HG03097 (cell line): ENCODE data around the gene CAMK1D.
A peak's percentile ranks its signal among the peaks of the same experiment; 100 is the strongest.
"Not testable (repeated sequence)": the region's sequence is repeated elsewhere in the genome, so short reads cannot be mapped to it uniquely, and the experiment has no call there.

ENCODE experiments used
- ATAC-seq: cut with Tn5 transposase; IDR thresholded peaks from one replicate; pipeline ENCODE4 v1.9.1; 2021; ENCODE audit not compliant: unreplicated experiment, low FRiP score

The CAMK1D gene

GRCh38 chr10:12348870-12349628 lies at the start of gene CAMK1D:
CAMK1D (plus strand) TSS chr10:12349547.
- peak; percentile 39 for ATAC-seq

GRCh38 chr10:12301036-12301435 lies 48.3 kb upstream of the CAMK1D start:
- not testable (repeated sequence) for ATAC-seq

- no peak for ATAC-seq
These were observed 41.3 kb upstream of the CAMK1D start for GRCh38 chr10:12308057-12308456.

- no peak for ATAC-seq
These were observed 40.5 kb upstream of the CAMK1D start for GRCh38 chr10:12308736-12309375.

GRCh38 chr10:12309783-12310182 lies 39.6 kb upstream of the CAMK1D start:
- ATAC-seq: not testable (repeated sequence)

GRCh38 chr10:12314836-12315235 lies 34.5 kb upstream of the CAMK1D start:
- no peak for ATAC-seq

- ATAC-seq: no peak
These were observed 30.3 kb upstream of the CAMK1D start for GRCh38 chr10:12319076-12319475.

GRCh38 chr10:12320892-12321291 lies 28.5 kb upstream of the CAMK1D start:
- no peak for ATAC-seq

GRCh38 chr10:12321641-12322040 lies 27.7 kb upstream of the CAMK1D start:
- ATAC-seq: no peak

GRCh38 chr10:12322583-12323131 lies 26.7 kb upstream of the CAMK1D start:
- no peak for ATAC-seq

- no peak for ATAC-seq
These were observed 24.8 kb upstream of the CAMK1D start for GRCh38 chr10:12324530-12324929.

GRCh38 chr10:12327074-12327473 lies 22.3 kb upstream of the CAMK1D start:
- no peak for ATAC-seq

GRCh38 chr10:12327476-12327875 lies 21.9 kb upstream of the CAMK1D start:
- no peak for ATAC-seq

- not testable (repeated sequence) for ATAC-seq
These were observed 21.0 kb upstream of the CAMK1D start for GRCh38 chr10:12328312-12328711.

- no peak for ATAC-seq
These were observed 16.6 kb upstream of the CAMK1D start for GRCh38 chr10:12332572-12333379.

GRCh38 chr10:12333380-12334185 lies 15.8 kb upstream of the CAMK1D start:
- peak; percentile 65 for ATAC-seq

- ATAC-seq: no peak
These were observed 15.2 kb upstream of the CAMK1D start for GRCh38 chr10:12334186-12334530.

- ATAC-seq: not testable (repeated sequence)
These were observed 14.2 kb upstream of the CAMK1D start for GRCh38 chr10:12335169-12335568.

- no peak for ATAC-seq
These were observed 11.6 kb upstream of the CAMK1D start for GRCh38 chr10:12337453-12338372.
